GM19193 (cell line): Measurements from ENCODE around the gene CYP1B1.

Experiments
- POLR2A ChIP-seq: IDR thresholded peaks from 4 replicates; pipeline ENCODE4 v1.6.1; 2011; ENCODE audit not compliant: insufficient read depth, insufficient read length; ENCODE audit errors: extremely low read depth

The CYP1B1 gene

GRCh38 chr2:38064801-38065501 lies 11.0 kb downstream of the CYP1B1 start:
- TF ChIP-seq POLR2A: no peak

GRCh38 chr2:38060236-38061018 lies 15.5 kb downstream of the CYP1B1 start:
- no peak for TF ChIP-seq POLR2A

GRCh38 chr2:38057651-38058410 lies 18.1 kb downstream of the CYP1B1 start:
- no peak for TF ChIP-seq POLR2A

GRCh38 chr2:38056216-38056615 lies 19.7 kb downstream of the CYP1B1 start:
- no peak for TF ChIP-seq POLR2A

- TF ChIP-seq POLR2A: no peak
Measured at GRCh38 chr2:38045811-38046210, 30.1 kb downstream of the CYP1B1 start.

GRCh38 chr2:38039121-38039910 lies 36.6 kb downstream of the CYP1B1 start:
- TF ChIP-seq POLR2A: no peak

- TF ChIP-seq POLR2A: no peak
Measured at GRCh38 chr2:38038682-38039081, 37.3 kb downstream of the CYP1B1 start.

- peak; percentile 28 for TF ChIP-seq POLR2A
Measured at GRCh38 chr2:38037757-38038621, 38.0 kb downstream of the CYP1B1 start.

GRCh38 chr2:38037325-38037724 lies 38.6 kb downstream of the CYP1B1 start:
- TF ChIP-seq POLR2A: no peak

- TF ChIP-seq POLR2A: no peak
Measured at GRCh38 chr2:38035968-38036367, 40.0 kb downstream of the CYP1B1 start.

GRCh38 chr2:38033646-38034045 lies 42.3 kb downstream of the CYP1B1 start:
- TF ChIP-seq POLR2A: no peak

- TF ChIP-seq POLR2A: no peak
Measured at GRCh38 chr2:38032946-38033345, 43.0 kb downstream of the CYP1B1 start.

GRCh38 chr2:38030635-38031355 lies 45.2 kb downstream of the CYP1B1 start:
- no peak for TF ChIP-seq POLR2A
